Esophagus muscularis mucosa (tissue), 4 donors: ENCODE data around the gene CLDN22.

ENCODE experiments used
- CTCF ChIP-seq, 3 experiments: fragments of 200-600 bp in 2 of 3; fragments of 450-650 bp in 1 of 3; sonication (generic) in 2 of 3; IDR thresholded peaks; one replicate each; pipeline ENCODE4 v1.5.1; 2017 to 2019; ENCODE audit warnings: antibody characterized with exemption in 3 of 3, mild to moderate bottlenecking in 2 of 3, moderate library complexity in 1 of 3
- EP300 ChIP-seq: sonication (generic); formaldehyde crosslinking; IDR thresholded peaks from one replicate; pipeline ENCODE4 v1.6.1; 2017; ENCODE audit warnings: antibody characterized with exemption
- POLR2A ChIP-seq: fragments of 450-650 bp; IDR thresholded peaks from one replicate; pipeline ENCODE4 v1.6.1; 2017; ENCODE audit warnings: antibody characterized with exemption, moderate library complexity, mild to moderate bottlenecking, low read depth

DNA sequence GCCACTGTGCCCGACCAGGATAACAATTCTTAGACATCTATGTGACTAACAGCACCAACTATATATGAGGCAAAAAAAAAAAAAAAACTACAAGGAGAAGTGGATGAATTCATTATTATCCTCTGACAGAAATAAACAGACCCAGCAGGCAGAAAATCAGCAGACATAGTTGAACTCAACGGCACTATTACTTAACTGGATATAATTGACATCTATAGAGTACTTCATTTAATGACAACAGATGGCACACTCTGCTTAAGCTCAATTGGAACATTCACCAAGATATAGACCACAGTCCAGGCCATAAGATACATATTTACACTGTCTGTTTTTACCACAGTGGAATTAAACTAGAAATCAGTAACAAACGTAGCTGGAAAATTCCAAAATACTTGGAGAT, 13.3 kb downstream of the CLDN22 start:
- TF ChIP-seq POLR2A (no peak), CTCF (IDR thresholded peaks at IDR 0.05) (no peak), EP300 (no peak)
